ENCODE results near the gene HOXA13.

Gene HOXA13

GRCh38 chr7:27146491-27147198, 53.2 kb downstream of the HOXA13 start:
- no peak for DNase-seq

- no peak for DNase-seq
Observed at GRCh38 chr7:27145914-27146412, 53.9 kb downstream of the HOXA13 start.

DNA sequence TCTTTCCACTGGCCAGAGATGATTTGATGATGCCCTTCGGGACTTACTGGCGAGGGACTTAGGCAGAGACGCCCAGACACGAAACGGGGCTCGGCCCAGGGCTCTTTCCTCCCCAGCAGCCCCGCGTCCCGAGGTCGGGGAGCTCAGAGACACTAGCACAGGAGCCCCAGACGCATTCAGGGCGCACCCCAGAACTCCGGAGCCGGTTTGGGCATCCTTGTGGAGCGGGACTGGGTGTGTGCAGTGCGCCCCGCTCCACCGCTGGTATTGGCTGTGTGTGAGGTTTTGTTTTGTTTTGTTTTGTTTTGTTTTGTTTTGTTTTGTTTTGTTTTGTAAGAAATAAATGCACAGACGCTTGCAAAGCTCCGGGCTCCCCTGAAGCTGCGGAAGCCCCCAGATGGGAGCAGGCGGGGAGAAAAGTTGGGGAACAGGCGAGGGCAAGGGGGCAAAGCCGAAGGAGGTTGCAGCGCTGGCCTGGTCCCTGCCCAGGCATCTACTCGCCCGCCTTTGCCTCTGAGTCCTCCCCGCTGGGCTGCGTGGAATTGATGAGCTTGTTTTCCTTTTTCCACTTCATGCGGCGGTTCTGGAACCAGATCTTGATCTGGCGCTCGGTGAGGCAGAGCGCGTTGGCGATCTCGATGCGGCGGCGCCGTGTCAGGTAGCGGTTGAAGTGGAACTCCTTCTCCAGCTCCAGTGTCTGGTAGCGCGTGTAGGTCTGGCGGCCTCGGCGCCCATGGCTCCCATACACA, 54.6 kb downstream of the HOXA13 start:
- DNase-seq: no peak

DNA sequence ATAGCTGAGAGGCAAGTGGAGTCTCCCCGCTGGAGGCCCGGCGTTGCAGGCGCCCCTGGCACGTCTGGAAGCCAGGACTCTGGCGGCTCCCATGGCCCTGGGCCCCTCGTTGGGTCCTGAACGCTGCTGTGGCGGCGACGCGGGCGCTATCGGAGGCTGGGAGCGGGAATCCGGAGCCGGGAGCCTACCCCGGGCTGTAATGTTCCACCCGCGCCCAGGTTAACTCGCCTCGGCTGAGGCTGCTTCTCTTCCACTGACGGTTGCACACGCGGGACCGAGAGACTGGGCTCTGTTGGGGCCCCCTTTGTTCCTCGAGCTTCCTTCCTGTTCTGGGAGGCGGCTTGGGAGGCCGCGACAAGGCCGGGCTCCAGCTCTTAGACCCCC, 55.1 kb downstream of the HOXA13 start:
- no peak for DNase-seq

Measured in bone marrow (tissue), 2 donors.